Fibroblast of mammary gland (primary cell): ENCODE data around the gene TOMM20L.
"Not testable (repeated sequence)": the region's sequence is repeated elsewhere in the genome, so short reads cannot be mapped to it uniquely, and the experiment has no call there.

ENCODE experiments used
- DNase-seq: peaks from one replicate; pipeline ENCODE4 v3.0.0-alpha.2; 2010; ENCODE audit warnings: low read depth
- H3K4me3 ChIP-seq: 2 replicates; pipeline ENCODE4 v1.5.1; 2011; ENCODE audit warnings: low read depth, mild to moderate bottlenecking, low read length, moderate library complexity; ENCODE audit not compliant: control insufficient read depth
- CTCF ChIP-seq: conservative IDR thresholded peaks from 2 replicates; pipeline ENCODE4 v1.5.1; 2011; ENCODE audit warnings: low read depth, low read length, inconsistent platforms; ENCODE audit not compliant: control insufficient read depth, insufficient read depth

TOMM20L gene

GRCh38 chr14:58395812-58396788, at the start of gene TOMM20L:
Gene TOMM20L, plus strand, starts transcription at chr14:58395930. Its CDS starts 28 bp downstream, at chr14:58395958.
- H3K4me3 ChIP-seq, result peak within 1 kb of the TSS; percentile 39
- DNase-seq, result peak; percentile 47
- peak; percentile 6 for TF ChIP-seq CTCF

- H3K4me3 ChIP-seq, result no peak overlapping the region
- peak; percentile 8 for DNase-seq
- no peak for TF ChIP-seq CTCF
Measured at GRCh38 chr14:58353516-58354299, 42.0 kb upstream of the TOMM20L start.

- no peak for TF ChIP-seq CTCF
- no peak overlapping the region for H3K4me3 ChIP-seq
- no peak for DNase-seq
Measured at GRCh38 chr14:58354808-58355207, 40.9 kb upstream of the TOMM20L start.

- no peak for DNase-seq
- no peak overlapping the region for H3K4me3 ChIP-seq
- TF ChIP-seq CTCF, result no peak
Measured at GRCh38 chr14:58356268-58356667, 39.5 kb upstream of the TOMM20L start.

GRCh38 chr14:58362272-58362671, 33.5 kb upstream of the TOMM20L start:
- H3K4me3 ChIP-seq, DNase-seq: not testable (repeated sequence)

- peak; percentile 23 for TF ChIP-seq CTCF
- H3K4me3 ChIP-seq, result no peak overlapping the region
- peak; percentile 33 for DNase-seq
Measured at GRCh38 chr14:58362798-58363412, 32.8 kb upstream of the TOMM20L start.

GRCh38 chr14:58364316-58364715, 31.4 kb upstream of the TOMM20L start:
- no peak overlapping the region for H3K4me3 ChIP-seq
- no peak for DNase-seq
- no peak for TF ChIP-seq CTCF
